NCI-H2171 (cell line): ENCODE results near the gene KBTBD8.

ENCODE experiments used
- DNase-seq: peaks from one replicate; lab custom pipeline; 2025; lab: John Stamatoyannopoulos, UW

The KBTBD8 gene

GRCh38 chr3:67037615-67038014 is 39.5 kb downstream of the KBTBD8 start:
- DNase-seq: no peak

GRCh38 chr3:67044295-67044694 is 46.2 kb downstream of the KBTBD8 start:
- DNase-seq: no peak

GRCh38 chr3:67044955-67045354 is 46.8 kb downstream of the KBTBD8 start:
- no peak for DNase-seq

GRCh38 chr3:67045711-67046465 is 47.8 kb downstream of the KBTBD8 start:
- no peak for DNase-seq

GRCh38 chr3:67047051-67047450 is 48.9 kb downstream of the KBTBD8 start:
- DNase-seq: no peak

- no peak for DNase-seq
Measured at GRCh38 chr3:67048067-67048714, 50.1 kb downstream of the KBTBD8 start.

- no peak for DNase-seq
Measured at GRCh38 chr3:67048715-67049074, 50.6 kb downstream of the KBTBD8 start.

- DNase-seq: no peak
Measured at GRCh38 chr3:67059443-67059842, 61.3 kb downstream of the KBTBD8 start.
